ENCODE measurements around the gene SNN.

The SNN gene

GRCh38 chr16:11727796-11728543, 59.7 kb downstream of the SNN start:
- no peak for DNase-seq

All from nucleus accumbens (tissue), 56 donors.